Ectodermal cell (in vitro differentiated cells): ENCODE measurements around the gene THBD.

ENCODE experiments used
- H3K27ac ChIP-seq: 2 replicates; pipeline ENCODE4 v1.7.0; 2013; ENCODE audit warnings: mild to moderate bottlenecking, low read depth, low read length; ENCODE audit not compliant: insufficient read depth, poor library complexity, severe bottlenecking
- H3K27me3 ChIP-seq: 2 replicates; pipeline ENCODE4 v1.7.0; 2013; ENCODE audit warnings: mild to moderate bottlenecking, low read length; ENCODE audit not compliant: insufficient read depth, control insufficient read depth, poor library complexity, severe bottlenecking
- H3K36me3 ChIP-seq: one replicate; pipeline ENCODE4 v1.7.0; 2013; ENCODE audit warnings: low read length; ENCODE audit not compliant: control insufficient read depth, insufficient read depth
- H3K4me1 ChIP-seq: one replicate; pipeline ENCODE4 v1.7.0; 2013; ENCODE audit warnings: low read length; ENCODE audit not compliant: control insufficient read depth, insufficient read depth
- H3K4me3 ChIP-seq: 2 replicates; pipeline ENCODE4 v1.7.0; 2013; ENCODE audit warnings: low read depth, low read length, control low read depth; ENCODE audit not compliant: insufficient read depth
- H3K9me3 ChIP-seq: 2 replicates; pipeline ENCODE4 v1.7.0; 2013; ENCODE audit warnings: mild to moderate bottlenecking, low read length, moderate library complexity; ENCODE audit not compliant: control insufficient read depth
- WGBS, 2 experiments: methylation state at CpG; one replicate each; pipeline ENCODE4 v1.1.7; 2013; ENCODE audit warnings: missing lambda C conversion rate in 2 of 2; 5-methylcytosine and 5-hydroxymethylcytosine counted together

Gene THBD

DNA sequence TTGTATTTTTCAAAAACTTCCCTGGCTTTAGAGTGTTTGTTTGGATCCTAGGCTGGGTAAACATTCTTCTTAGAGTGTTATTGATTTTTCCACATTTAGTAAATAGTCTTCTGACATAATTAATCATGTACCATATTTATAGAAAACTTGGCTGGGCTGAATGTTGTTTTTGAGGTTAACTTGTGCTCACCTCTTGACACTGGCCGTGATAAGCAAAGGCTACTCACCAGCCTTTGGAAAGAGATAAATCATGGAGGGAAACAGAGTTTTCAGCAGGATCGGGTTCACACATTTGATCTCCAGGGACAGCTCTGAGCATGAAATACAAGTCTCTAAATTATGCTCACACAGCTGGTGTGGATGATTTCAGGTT is 42.9 kb upstream of the THBD start:
- Histone ChIP-seq H3K4me1 (no peaks in the 10 kb centered on the region), H3K4me3 (no peak overlapping the region), H3K27ac (no peak overlapping the region), H3K27me3 (no peaks in the 10 kb centered on the region), H3K9me3 (no peaks in the 10 kb centered on the region), H3K36me3 (no peaks in the 10 kb centered on the region)
- WGBS, 2 experiments, result 74 to 83% methylated on average over 2 of the region's 2 CpGs

DNA sequence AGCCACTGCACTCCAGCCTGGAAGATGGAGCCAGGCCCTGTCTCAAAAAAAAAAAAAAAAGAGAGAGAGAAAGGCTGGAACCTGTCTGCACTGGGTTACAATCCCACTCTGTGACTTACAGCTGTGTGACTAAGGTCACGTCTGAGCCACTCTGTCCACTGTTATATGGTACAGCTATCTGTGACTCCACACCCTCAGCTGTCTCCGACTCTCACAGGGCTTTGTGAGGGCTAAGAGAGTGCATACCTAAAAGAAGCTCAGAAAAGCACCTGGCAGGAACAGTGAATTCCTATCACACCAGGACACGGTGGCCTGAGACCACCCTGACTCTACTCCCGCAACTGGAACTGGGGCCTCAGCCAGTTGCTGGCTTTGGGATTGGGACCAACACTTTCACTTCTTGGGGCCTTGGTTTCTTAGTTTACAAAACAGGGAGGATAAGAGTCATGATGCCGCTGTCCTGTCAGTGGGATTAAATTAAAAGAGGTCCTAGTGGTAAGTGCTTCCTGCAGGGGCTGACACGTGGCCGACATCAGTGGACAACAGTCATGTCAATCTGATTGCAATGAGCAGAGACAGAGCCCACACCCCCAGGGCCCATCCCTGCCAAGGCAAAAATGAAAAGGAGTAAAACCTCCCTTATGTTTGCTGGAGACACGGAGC is 42.4 kb upstream of the THBD start:
- no peaks in the 10 kb centered on the region for H3K36me3 ChIP-seq
- WGBS, 2 experiments, result 81% methylated on average over 8 of the region's 8 CpGs
- no peaks in the 10 kb centered on the region for H3K9me3 ChIP-seq
- no peaks in the 10 kb centered on the region for H3K4me1 ChIP-seq
- no peak overlapping the region for H3K27ac ChIP-seq
- no peaks in the 10 kb centered on the region for H3K27me3 ChIP-seq
- no peak overlapping the region for H3K4me3 ChIP-seq

DNA sequence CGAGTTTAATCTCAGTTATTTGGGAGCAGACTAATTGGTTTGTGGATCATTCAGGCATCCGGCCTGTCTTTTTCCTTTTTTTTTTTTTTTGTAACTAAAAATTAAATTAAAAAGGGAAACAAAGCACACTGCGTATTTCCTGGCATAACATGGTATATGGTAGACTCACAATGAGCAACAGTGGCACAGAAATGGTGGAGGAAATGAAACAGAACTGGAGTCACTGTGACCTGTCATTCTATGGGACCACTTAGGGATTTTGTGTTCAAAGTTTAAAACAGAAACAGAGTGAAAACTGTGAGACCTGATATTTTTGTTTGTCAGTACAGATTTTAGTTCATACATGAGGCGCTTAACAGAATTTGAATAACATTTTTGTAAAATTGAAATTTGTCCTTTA is 41.4 kb upstream of the THBD start:
- WGBS, 2 experiments, result 95 to 97% methylated on average over 3 to 4 of the region's 4 CpGs
- no peaks in the 10 kb centered on the region for H3K27me3 ChIP-seq
- H3K27ac ChIP-seq, result no peak overlapping the region
- no peaks in the 10 kb centered on the region for H3K4me1 ChIP-seq
- no peaks in the 10 kb centered on the region for H3K9me3 ChIP-seq
- H3K36me3 ChIP-seq, result no peaks in the 10 kb centered on the region
- H3K4me3 ChIP-seq, result no peak overlapping the region

DNA sequence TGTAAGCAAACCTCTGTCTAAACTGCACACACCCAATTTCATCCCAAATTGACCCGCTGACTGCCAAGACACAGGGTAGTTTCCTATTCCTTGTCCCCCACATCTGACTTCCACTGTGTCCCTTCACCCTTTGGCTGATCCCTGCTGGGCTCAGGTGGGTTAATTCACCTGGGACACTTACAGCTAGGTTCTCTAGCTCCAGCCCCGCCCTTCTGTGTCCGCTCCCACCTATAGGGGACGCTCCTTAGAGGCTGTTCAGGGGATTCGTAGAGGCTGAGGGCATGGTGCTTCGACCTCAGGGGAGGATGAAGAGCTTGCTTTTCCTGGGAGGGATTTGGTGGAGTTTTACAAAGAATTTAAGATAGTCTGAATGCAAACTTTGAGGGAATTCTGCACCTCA is 40.7 kb upstream of the THBD start:
- Histone ChIP-seq H3K4me1 (no peaks in the 10 kb centered on the region), H3K27me3 (no peaks in the 10 kb centered on the region), H3K27ac (no peak overlapping the region), H3K9me3 (no peaks in the 10 kb centered on the region), H3K36me3 (no peaks in the 10 kb centered on the region), H3K4me3 (no peak overlapping the region)
- WGBS, 2 experiments, result 82 to 85% methylated on average over 6 of the region's 6 CpGs

DNA sequence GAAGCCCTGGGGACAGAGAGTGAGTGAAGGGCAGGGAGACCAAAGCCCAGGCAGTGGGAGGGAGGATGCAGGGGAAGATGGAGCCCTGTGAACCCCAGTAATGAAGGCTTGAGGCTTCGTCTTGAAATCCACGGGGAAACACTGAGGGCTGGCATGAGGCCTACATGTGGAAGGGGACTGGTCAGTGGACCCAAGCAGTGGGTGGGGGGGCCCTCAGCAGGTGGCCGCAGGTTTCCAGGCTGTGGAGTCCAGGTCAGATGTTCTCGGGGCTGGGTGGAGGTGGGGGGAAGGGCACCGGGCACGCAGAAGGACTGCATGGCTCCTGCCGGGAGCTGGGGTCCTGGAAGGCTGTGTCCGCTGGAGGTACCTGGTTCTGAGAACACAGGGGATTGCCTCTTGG is 39.4 kb upstream of the THBD start:
- Histone ChIP-seq H3K9me3 (no peaks in the 10 kb centered on the region), H3K4me1 (no peaks in the 10 kb centered on the region), H3K27ac (no peak overlapping the region), H3K36me3 (no peaks in the 10 kb centered on the region), H3K27me3 (no peaks in the 10 kb centered on the region), H3K4me3 (no peak overlapping the region)
- WGBS, 2 experiments, result 92% methylated on average over 8 of the region's 8 CpGs

DNA sequence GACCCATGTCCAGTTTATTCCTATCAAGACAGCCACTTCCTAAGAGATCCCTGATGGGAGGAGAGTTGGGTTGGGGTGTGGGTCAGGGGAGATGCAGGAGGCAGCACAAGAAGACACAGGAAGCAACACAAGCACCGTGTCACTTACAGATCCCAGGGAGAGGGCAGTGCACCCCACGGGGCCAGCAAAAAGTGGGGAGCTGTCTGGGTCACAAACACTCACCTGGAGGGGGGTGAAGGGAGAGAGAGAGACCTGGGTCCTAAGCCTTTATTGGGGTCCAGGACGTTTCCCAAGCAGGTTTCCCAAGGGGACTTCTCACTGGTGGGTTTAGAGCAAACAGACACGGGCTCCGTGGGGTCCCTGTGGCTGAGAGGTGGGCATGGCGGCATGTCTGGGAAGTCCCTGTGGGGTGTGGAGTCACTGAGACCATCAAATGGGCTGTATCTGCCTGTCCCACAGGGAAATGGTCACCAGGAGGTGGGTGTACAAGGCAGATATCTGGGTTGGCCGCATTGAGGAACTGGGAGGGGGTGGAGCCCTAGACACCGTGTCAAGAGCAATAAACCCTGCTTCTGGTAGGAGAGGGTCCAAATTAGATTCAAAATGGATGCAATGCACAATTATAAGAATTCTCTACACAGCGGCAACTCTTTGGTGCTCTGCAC is 38.2 kb upstream of the THBD start:
- no peaks in the 10 kb centered on the region for H3K9me3 ChIP-seq
- H3K27me3 ChIP-seq, result no peaks in the 10 kb centered on the region
- H3K4me1 ChIP-seq, result no peaks in the 10 kb centered on the region
- no peaks in the 10 kb centered on the region for H3K36me3 ChIP-seq
- H3K27ac ChIP-seq, result no peak overlapping the region
- no peak overlapping the region for H3K4me3 ChIP-seq
- 93 to 94% methylated on average over 9 of the region's 9 CpGs for WGBS, 2 experiments

DNA sequence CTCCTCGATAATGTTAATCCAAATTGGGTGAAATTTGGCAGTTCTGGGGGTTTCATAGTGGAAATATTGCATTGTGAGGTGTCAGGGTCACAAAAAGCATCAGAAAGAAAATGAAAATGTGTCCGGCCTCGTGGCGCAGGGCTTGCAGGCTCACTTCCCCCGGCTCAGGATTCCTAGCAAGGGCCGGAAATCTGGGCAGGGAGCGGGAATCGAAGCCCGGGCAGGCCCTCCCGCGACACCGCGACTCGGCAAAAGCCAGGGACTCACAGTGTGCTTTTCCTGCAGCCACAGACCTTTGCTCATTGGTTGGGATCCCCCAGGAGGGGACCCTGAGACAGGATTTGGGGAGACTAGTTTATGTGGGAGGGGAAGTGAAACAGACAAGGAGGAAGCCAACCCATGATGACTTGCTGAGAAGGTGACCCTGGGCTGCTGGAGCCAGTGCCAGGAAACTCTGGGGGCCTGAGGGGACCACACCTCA is 37.5 kb upstream of the THBD start:
- H3K9me3 ChIP-seq, result no peaks in the 10 kb centered on the region
- 87 to 88% methylated on average over 14 of the region's 14 CpGs for WGBS, 2 experiments

DNA sequence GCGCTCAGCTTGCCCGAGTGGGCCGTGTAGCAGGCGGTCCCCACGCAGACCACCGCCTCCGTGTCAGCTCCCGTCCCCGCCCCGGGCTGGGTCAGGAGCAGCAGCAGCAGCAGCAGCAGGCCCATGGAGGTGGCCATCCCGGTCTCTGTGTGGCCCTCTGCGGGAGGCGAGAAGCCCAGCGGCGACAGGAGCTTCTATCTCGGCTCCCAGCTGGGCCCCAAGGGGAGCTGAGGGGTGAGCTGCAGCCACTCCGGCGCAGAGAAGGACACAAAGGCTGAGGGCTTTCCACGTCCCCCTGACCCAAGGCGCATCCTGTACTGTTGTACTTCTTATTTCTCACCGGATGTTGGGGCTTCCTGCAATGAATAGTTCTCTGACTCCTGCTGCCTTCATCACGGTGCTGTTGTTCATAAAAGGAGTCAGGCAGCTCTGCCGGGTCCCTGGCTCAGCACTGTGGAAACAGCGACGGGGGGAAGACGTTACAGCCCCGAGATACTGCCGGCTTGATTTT is 36.6 kb upstream of the THBD start, which contains the start of gene CD93:
TSS of gene CD93 (minus strand) at position 269 of the 511 bp plus-strand sequence. CDS start at position 137, 132 bp downstream.
- Histone ChIP-seq H3K4me1 (no peaks in the 10 kb centered on the region), H3K27me3 (no peaks in the 10 kb centered on the region), H3K27ac (no peak within 1 kb of the TSS), H3K36me3 (no peaks in the 10 kb centered on the region), H3K4me3 (no peak within 1 kb of the TSS), H3K9me3 (no peaks in the 10 kb centered on the region)
- 82% methylated on average over 28 of the region's 28 CpGs for WGBS, 2 experiments

More for the DNA sequence above, 37.5 kb upstream of the THBD start:
- no peaks in the 10 kb centered on the region for H3K27me3 ChIP-seq
- H3K27ac ChIP-seq, result no peak overlapping the region
- H3K36me3 ChIP-seq, result no peaks in the 10 kb centered on the region
- no peak overlapping the region for H3K4me3 ChIP-seq
- no peaks in the 10 kb centered on the region for H3K4me1 ChIP-seq

DNA sequence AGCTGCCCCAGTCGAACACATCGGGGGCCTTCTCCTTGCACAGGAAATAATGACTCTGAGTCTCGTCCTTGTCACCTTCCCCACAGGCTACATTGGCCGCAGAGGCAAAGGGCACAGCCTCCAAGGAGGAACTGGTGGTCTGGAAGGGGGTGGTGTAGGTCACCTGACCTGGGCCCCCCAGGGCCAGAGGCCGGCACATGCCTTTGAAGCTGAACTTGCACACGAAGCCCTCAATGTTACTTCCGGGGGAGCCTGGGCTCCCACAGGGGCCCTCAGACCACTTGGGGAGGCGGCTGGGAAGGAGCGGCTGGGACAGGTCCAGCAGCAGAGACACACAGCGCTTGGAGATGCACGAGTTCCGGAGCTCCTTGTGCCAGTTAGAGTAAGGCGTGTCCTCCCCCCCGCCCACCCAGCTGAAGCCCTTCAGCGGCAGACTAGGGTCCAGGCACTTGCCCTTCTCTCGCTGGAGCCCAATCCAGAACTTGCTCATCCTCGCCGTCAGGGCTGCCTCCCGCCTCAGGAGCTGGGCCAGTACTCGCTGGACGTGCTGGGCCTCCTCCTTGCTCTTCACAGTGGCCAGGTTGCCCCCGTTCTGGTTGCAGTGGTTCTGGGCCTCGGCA is 36.1 kb upstream of the THBD start:
- 93% methylated on average over 23 of the region's 23 CpGs for WGBS, 2 experiments
- no peaks in the 10 kb centered on the region for H3K9me3 ChIP-seq
- no peak overlapping the region for H3K4me3 ChIP-seq
- H3K4me1 ChIP-seq, result no peaks in the 10 kb centered on the region
- H3K36me3 ChIP-seq, result no peaks in the 10 kb centered on the region
- no peaks in the 10 kb centered on the region for H3K27me3 ChIP-seq
- no peak overlapping the region for H3K27ac ChIP-seq

DNA sequence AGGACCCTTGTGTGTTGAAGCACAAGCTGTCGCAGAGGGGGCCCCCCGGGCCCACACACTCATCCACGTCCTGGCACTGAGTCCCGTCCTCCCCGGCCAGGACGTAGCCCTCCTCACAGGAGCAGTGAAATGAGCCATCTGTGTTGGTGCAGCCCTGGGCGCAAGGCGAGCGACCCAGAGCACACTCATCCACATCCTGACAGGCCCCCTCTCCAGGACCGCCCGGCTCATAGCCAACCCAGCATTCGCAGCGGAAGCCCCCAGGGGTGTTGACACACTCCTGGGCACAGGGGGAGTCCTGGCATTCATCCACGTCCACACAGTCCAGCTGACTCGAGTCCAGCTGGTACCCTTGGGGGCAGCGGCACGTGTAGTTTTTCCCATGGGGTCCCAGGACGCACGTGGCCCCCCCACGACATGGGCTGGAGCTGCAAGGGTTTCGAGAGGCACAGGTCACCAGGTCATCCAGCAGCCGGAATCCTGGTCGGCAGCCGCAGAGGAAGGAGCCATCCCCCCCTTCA is 35.4 kb upstream of the THBD start:
- H3K4me3 ChIP-seq, result no peak overlapping the region
- H3K36me3 ChIP-seq, result no peaks in the 10 kb centered on the region
- H3K27me3 ChIP-seq, result no peaks in the 10 kb centered on the region
- no peaks in the 10 kb centered on the region for H3K4me1 ChIP-seq
- no peaks in the 10 kb centered on the region for H3K9me3 ChIP-seq
- WGBS, 2 experiments, result 94 to 97% methylated on average over 24 of the region's 24 CpGs
- no peak overlapping the region for H3K27ac ChIP-seq
